GM19328 (cell line): ENCODE results near the gene KCNC1.

Source experiments
- ATAC-seq: cut with Tn5 transposase; IDR thresholded peaks from one replicate; pipeline ENCODE4 v1.9.1; 2021; ENCODE audit warnings: mild to moderate bottlenecking, moderate library complexity; ENCODE audit not compliant: unreplicated experiment

KCNC1 gene

DNA sequence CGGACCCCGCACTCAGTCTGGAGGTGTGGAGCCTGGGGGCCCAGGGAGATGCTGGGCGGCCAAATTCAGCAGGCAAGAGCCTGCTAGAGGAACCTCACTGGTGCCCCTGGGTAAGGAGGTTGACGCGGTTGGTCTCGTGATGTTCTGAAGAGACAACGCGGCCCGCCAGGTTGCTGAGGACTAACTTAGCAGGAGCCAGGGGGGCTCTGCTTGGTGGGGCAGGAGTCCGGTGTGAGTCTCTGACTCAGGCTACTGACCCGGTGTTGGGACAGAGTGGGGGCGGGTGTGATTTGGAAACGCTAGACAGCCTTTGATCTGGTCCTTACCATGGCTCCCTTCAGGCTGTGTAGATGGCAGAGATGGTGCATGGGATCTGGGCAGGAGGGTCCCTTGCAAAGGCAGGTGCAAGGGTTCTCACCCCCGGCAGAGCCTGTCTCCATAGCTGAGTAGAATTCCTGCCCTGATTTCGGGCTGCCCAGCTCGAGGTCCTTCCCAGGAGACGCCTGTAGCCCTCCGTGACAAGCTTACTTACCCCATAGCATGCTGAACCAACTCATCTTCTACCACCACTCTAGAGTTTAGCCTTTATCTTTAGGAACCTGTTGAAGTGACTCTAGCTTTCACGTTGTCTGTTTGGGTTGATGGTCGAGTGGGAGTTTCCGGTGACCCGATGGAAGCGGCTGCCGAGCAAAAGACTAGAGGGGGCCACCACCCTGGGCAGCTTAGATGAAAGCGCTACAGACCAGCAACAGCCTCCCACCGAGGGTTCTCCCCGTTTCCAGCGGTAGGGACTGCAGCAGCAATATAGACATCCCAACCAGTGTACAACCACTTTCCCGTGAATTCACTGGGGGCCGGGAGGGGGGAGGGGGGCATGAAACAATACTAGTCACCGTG lies 38.4 kb downstream of the KCNC1 start:
- ATAC-seq = no peak

DNA sequence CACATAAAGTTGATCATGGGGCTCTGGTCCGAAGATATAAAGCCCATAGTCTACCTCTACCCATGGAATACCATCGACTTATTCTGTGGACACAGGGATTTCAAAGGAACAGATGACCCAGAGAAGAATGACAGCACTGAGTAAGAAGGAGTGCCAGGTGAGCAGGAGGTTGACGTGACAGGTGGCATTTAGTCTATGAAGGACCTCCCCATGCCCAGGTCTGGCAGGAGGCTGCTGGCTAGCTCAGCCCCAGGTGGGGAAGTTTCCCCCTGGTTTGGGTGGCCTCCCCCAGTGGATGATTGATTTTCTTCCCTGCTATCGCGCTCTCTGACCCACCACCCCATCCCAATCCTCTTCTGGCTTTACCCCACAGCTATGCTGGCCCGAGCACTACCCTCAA lies 39.1 kb downstream of the KCNC1 start:
- ATAC-seq = no peak

DNA sequence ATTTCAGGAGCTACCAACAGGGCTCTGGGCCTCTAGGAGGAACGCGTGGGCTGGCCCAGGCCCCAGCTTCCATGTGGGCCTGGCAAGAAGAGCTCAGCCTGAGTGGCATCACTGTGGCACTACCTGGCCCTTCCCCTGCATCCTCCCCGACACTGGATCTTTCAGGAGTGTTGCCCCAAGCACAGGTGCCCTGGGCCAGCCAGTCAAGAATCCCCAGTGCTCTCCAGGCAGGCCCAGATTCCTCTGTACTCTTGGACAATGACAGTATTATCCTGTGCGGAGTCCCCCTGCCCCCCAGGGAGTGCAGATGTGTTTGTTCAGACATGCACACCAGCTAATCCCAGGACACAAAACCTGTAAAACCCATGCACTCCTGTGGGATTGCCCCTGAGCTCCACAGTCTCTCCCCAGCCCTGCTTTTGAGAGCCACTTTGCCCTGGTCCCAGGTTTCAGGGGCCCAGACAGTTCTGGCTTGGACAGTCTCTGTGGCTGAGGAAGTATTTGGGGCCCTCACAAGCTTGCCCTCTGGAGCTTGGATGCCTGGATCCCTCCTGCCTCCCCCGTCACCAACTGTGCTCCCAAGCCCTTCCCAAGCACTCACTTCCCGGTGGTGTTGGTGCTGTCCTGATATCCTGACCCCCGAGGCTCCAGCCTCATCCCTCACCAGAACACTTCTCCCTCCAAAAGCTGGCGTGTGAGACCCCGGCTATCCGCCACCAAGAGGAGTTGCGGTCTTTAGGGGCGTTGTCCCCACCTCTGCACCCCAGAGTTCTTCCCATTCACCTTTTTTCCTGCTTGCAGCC lies 39.9 kb downstream of the KCNC1 start:
- ATAC-seq = no peak

DNA sequence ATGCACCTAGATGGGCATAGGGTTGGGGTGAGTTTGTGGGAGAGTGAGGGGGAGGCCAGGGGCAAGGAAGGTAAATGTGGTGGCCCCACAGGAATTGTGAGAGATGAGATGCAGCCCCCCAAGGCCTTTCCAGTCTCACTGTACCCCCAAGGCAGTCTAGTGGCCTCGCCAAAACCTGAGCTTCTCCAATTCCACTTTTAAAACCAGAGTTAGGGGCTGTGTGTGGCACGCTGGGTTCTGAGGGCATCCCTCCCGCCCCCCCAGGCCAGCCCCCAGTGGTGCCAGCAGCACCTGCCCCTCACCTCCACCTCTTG lies 40.4 kb downstream of the KCNC1 start:
- ATAC-seq = no peak

DNA sequence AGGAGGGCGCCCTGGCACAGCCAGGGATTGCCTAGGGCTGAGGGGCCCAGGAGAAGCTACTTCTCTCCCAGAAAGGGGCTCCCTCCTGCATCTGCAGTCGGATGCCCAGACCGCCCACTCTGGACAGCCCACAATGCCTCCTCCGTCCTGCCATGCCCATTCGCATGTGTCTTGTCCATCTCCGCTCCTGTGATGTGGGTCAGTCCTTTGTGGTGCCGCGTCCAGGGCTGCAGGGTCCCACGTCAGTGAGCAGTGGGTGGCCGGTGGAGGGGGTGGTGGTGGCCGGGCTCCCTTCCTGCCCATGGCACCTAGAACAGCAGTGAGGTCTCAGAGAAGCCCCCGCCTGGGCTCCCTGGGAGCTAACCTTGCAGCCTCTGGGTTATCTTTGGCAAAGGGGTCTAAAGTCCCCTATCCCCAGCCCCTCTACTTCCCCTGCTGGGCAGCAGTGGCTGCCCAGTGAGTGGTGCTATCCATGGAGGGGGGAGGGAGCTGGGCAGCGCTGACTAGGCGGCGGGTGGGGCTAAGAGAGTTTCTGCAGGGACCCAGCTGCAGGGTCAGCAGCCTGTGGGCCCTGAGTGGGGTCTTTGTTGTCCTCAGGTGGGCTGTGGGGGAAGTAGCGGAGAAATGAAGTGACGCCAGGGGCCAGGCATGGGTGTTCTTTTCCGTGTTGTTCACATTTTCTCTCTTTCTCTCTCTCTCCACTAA lies 41.1 kb downstream of the KCNC1 start:
- ATAC-seq = no peak

DNA sequence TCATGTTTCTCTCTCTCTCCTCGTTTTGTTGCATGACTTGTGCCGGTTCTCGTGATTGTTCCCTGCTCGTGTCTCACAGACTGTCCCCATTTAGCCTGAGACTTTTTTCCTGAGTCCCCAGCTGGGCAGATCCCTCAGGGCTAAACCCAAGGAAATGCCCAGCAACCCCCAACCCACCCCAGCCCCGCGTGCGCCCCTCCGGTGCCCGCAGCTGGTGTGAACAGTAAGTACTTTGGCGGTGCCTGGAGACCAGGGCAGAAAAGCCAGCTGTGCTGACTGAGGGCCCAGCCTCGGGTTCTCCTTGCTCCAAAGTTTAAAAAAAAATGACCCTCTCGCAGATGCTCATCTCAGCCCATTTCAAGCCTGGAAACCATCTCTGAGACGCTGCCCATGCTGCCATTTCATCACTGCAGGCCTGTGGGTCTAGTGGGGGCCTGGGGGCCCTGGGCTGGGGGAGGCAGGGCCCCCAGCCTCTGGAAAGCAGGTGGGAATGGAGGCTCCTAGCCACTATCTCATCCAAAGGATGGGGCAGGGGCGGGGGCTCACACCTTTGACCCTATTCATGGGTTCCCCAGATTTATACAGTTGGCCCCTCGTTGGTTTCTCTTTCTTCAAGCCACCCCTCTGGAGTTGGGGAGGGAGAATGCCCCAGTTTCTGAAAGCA lies 41.8 kb downstream of the KCNC1 start:
- no peak for ATAC-seq

DNA sequence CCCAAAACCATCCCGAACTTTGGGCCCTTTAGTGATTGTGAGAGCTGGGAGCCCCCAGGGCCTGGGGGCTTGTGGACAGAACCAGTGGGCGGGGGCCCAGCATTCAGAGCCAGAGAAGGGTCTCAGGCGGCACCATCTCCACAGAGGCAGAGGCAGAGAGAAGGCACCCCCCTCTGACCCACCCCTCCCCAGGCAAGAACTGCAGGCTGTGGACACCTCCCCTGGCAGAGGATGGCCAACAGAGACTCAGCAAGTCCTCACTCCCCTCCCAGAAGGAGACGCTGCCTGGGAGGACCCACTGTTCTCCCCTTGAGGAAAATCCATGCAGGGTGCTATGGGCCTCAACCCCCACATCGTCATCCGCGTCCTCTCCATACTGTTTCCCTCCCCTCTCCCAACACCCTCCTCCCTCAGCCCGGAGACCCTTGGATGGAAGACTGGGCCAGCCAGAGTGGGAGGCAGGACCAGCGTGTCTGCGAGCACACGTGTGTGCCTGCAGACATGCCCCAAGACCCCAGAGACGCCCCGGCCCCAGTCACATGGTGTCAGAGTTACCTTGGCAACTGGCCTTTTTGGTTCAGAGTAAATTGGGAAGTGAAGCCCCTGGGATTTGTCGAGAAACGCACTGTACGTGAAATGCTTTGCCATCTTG lies 42.6 kb downstream of the KCNC1 start:
- ATAC-seq = no peak

DNA sequence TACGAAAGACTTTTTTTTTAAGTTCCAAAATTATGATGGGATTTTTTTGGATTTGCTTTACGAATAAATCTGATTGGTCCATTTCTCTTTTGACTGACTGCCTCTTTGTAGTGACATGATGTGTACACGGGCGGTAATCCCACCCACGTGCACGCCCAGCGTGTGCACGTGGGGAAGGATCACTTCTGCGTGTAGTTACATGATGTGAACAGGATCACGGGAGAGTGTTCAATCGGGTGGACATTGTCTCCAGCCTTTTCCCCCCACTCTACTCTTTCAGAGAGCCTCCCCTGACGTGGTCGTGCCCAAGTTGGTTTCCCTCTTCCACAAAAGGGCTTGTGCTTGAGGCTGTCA lies 43.1 kb downstream of the KCNC1 start:
- ATAC-seq = no peak

DNA sequence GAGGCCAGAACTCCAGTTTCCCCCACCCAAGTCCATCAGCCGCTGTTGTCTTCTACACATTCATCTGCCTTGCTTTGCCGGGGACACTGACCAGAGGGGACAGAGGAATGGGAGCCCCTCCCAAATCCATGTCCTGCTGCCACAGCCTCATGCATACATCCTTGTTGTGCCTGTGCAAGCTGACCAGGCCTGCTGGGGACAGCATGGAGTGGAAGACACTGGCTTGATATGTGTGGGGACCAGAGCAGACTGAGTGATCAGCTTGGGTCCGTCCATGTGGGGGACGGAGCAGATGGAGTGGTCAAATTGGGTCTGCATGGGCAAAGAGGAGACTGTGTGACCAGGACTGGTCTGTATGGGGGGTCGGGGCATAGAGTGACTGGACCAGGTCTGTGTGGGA lies 43.8 kb downstream of the KCNC1 start:
- ATAC-seq = no peak

DNA sequence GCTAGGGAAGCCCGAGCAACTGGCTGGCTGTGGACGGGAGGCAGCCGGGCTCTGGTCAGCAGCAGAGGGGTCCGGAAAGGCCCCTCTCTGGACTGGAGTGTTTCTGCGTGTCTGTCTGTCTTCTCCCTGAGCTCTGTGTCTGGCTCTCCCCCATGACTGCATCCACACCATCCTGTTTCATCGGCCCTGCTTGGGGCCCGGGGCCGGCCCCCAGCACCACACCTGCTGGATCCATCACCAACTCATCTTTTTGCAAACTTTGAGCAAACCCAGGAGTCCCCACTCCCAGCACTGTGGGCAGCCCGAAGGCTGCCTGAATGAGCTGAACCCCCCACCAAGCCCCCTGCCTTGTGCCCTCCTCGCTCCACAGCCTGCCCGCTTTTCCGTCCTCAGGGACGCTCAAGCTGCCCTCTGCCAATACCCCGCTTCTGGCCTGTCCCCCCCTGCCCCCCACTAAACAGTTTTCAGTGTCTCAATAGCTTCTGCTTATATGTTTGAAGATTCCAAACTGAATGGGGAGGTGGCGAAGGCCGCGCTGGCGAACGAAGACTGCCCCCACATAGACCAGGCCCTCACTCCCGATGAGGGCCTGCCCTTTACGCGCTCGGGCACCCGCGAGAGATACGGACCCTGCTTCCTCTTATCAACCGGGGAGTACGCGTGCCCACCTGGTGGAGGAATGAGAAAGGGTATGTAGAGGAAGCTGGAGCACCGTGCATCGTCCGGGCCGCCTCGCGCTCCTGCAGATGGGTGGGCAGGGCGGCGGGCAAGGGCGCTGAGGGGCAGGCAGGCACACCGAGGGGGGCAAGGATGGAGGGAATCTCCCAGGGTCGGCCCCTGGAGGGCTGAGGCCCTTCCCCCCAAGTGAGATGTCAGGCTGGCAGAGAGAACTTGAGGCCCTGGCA lies 44.6 kb downstream of the KCNC1 start:
- ATAC-seq = no peak

DNA sequence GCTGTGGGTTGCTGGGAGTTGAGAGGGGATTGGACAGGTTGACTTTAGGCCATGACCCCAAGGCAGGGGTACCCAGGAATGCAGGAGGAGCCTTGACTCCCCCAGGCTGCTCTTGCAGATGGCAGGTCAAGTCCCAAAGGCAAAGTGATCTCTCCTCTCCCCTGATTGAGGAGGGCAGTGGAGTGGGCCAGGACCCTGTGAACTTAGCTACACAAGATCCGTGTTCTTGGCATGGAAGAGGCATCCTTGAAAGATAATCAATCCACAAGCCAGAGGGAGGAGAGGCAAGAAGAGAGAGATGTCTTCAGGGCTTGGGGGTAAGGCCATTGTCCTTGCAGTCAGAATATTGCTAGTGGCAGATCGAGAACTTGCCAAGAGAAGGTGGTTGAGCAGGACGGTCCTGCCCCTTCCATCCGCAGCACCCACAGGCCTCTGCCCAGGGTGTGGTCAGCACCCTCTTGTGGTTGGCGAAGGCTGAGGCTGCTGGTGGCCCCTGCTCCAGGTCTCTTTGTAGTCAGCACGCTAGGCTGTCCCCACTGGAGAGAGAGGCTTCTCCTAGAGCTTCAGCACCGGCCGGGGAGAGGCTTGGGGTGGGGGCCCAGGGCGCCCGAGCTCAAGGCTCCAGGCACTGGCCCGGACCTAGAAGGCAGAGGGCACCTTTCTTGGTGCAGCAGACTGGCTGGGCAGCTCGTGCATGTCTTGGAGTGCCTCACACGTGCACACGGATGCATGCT lies 45.4 kb downstream of the KCNC1 start:
- ATAC-seq = no peak

DNA sequence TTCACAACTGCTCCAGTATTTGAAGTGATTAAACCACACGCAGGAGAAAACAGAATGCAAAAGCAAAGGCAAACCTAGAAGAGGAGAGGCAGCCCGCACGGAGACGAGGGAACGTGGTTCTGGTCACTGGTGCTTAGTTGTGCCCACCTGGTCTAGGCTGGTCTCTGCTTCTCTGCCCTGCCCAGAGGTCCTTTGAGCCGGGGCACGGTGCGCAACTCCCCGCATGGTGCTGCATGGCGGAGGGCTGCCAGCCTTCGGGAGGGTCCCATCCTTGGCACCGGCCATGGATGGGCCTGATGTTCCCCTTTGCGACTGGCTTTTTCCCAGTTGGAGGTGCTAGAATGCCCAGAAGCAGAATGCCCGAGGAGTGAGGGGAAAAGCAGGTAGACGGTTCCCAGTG lies 46.1 kb downstream of the KCNC1 start:
- no peak for ATAC-seq

DNA sequence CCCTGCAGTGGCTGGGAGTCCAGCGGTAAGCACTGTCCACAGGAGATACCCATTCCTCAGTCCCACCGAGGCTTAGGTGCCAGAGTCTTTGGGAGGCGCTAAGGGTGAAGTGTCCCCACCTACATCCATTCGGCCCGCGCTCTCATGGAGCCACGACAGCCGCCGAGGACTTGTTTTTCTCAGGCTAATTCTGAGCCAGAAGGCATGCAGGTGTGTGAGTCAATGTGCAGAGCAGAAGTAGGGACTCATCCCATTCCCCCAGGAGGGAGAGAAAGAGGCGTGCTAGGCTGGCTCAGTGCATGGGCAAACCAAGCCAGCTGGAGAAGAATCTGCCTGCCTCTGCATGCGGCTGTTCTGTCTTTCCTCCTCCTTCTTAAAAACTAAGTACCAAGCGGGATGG lies 46.6 kb downstream of the KCNC1 start:
- no peak for ATAC-seq

DNA sequence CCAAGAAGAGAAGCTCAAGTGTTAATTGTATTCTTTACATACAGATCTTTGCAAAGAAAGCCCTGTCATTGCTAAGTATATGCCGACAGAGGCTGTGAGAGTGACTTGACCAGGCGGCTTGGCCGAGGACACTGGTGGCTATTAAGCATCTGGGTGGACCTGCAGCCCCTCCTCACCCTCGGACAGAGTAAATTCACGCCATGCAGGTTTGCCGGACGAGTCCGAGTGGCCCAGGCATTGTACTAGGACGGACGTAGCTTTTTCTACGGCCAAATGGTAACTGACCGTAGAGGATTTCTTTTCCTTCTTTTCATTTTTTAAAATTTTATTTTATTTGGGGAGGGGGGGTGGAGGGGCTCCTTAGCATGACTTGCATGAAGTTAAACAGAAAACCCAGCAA lies 47.0 kb downstream of the KCNC1 start:
- ATAC-seq = no peak

DNA sequence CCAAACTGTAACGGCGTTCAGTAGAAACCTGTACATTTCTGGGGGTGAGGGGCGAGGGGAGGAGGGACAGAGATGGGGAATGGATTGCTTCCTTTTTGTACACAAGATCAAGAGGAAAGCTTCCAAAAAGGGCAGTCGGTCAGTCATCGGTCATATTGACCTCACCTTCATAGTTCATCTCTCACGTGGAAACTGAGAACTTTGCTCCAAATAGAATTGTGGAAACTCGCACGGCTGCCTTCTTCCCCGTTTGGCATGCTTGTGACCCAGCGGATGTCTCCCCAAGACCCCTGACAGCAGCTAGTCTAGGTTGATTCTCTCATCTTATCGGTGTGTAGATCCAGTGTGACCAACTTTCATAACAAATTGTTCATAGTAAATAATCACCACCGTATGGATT lies 47.6 kb downstream of the KCNC1 start:
- no peak for ATAC-seq

DNA sequence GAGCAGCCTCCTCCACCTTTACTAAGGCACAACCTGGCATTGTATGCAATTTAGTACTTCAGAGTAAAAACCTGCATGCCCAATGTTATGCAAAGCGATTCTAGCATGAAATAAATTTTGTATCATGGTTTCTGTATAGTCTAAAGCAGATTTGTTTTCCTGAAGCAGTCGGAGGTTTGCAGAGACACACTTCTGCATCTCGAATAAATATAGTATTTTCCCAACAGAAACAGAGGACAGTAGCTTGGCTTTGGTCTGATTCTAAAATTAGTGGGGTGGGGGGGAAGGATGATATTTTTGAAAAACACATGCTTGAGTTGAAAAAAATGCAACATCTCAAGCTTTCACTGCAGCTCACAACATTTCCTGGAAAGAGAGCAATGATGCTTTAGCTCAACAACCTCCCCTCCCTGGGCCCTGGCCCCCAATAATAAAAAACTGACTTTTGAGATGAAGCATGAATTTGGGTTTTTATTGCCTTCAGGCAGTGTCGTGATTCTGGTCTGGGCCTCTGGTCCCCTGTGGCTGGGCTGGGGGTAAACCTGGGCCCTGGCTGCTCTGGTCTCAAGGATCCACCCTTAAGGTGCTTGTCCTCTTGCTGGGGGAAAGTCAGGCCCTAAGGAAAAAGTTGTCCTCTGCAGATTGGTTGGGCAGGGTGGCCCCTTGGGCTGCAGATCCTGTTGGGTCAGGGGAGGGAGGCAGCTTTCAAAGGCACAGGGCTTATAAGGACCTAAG lies 48.2 kb downstream of the KCNC1 start:
- no peak for ATAC-seq

DNA sequence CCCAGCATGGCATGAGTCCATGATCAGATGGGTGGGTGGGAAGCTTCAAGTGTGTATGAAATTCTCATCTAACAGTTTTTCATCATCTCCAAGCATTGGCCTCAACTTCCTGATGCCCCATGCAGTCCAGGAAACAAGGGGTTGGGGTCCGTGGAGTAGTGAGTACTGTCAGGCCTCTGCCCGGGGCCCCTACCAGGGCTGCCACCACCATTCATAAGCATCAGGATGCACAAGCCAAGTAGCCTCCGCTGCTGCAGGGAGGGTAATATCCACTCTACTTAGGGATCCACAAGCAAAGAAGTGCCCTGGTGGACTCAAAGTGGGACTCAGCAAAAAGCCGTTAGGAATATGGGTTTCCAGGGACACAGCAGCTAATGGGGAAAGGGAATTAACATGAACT lies 49.3 kb downstream of the KCNC1 start:
- no peak for ATAC-seq

DNA sequence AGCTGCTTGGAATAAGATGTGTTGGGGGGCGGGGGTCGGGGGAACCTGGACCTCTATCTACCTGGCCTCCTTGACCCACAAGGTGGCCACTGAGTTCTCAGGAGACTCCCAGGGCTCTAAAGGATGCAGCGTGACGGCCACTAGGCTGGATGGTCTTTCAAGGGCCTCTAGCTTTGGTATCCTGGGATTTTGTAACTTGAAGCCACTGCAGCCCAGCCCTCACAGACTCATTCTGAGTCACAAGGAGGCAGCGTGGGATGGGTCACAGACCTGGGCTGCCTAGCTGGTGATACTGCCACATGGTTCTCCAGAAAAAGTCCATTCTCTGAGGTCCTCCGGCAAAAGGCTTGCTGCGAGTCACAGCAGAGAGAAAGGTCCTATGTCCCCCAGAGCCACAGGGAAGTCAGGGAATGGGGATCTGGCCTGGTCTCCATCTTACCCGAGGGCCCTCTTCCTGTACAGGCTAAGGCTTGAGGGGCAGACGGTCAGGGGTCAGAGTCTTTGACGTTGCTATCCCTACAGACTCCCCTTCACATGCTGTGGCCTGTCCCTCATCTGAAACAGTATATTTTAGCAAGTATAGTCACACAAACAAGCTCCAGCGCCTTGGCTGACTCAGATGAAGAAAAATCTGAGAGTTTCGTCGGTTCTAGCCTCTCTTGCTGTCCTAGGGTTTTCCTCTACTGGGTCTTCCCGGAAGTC lies 52.4 kb downstream of the KCNC1 start:
- ATAC-seq = no peak
